K562 (cell line): ENCODE data around the gene ELP5. TPM values are rescaled to one million over a fixed set of nuclear protein-coding genes. Genes with fewer than 3 reads are reported as not detected.

Experiments used
- BACH1 ChIP-seq: fragments of 200-800 bp; sonication (Bioruptor generic); IDR thresholded peaks from 2 replicates; pipeline ENCODE4 v1.6.1; 2016; ENCODE audit warnings: missing genetic modification characterization, missing compliant biosample characterization
- CREB3L1 ChIP-seq: fragments of 450-650 bp; IDR thresholded peaks from 2 replicates; pipeline ENCODE4 v1.6.1; 2014; ENCODE audit warnings: low read depth, mild to moderate bottlenecking, moderate library complexity, borderline replicate concordance
- E2F6 ChIP-seq, 2 experiments: IDR thresholded peaks; 2 replicates each; pipeline ENCODE4 v1.6.1; 2011; ENCODE audit warnings: borderline replicate concordance in 1 of 2, control low read depth in 1 of 2, low read depth in 1 of 2, low read length in 1 of 2, mild to moderate bottlenecking in 1 of 2, mixed read lengths in 1 of 2, moderate library complexity in 1 of 2; ENCODE audit not compliant: insufficient read depth in 1 of 2, insufficient read length in 1 of 2, poor library complexity in 1 of 2, severe bottlenecking in 1 of 2; ENCODE audit errors: extremely low read depth in 1 of 2
- FOS ChIP-seq: IDR thresholded peaks from 3 replicates; pipeline ENCODE4 v1.6.1; 2011; ENCODE audit not compliant: insufficient read length; ENCODE audit errors: extremely low read depth
- HCFC1 ChIP-seq: IDR thresholded peaks from 2 replicates; pipeline ENCODE4 v1.6.1; 2012; ENCODE audit warnings: low read depth, low read length, improper control_type of control experiment
- HOMEZ ChIP-seq: fragments of 250-450 bp; sonication (Bioruptor Pico); IDR thresholded peaks from 2 replicates; pipeline ENCODE4 v1.4.0; 2020; ENCODE audit warnings: mild to moderate bottlenecking, moderate library complexity
- KDM5B ChIP-seq: fragments of 200-600 bp; sonication (generic); IDR thresholded peaks from 2 replicates; pipeline ENCODE4 v1.6.1; 2012; ENCODE audit warnings: low read depth, mild to moderate bottlenecking, moderate library complexity, low read length, control low read depth, inconsistent platforms; ENCODE audit not compliant: insufficient replicate concordance
- MYBL2 ChIP-seq, 2 experiments: fragments of 450-650 bp in 1 of 2; sonication (generic) in 1 of 2; formaldehyde crosslinking in 1 of 2; IDR thresholded peaks; 2 replicates each; pipeline versions ENCODE4 v1.6.1 to v1.8.1; 2017 to 2022; ENCODE audit warnings: borderline replicate concordance in 1 of 2, inconsistent platforms in 1 of 2, low read depth in 1 of 2, mild to moderate bottlenecking in 1 of 2, missing genetic modification reagents in 1 of 2, moderate library complexity in 1 of 2
- OTX1 ChIP-seq: fragments of 450-650 bp; formaldehyde crosslinking; IDR thresholded peaks from 2 replicates; pipeline ENCODE4 v1.4.0; 2022; ENCODE audit warnings: mild to moderate bottlenecking
- PURB ChIP-seq: sonication (generic); formaldehyde crosslinking; IDR thresholded peaks from 2 replicates; pipeline ENCODE4 v1.9.0; 2021; ENCODE audit warnings: low read depth, mild to moderate bottlenecking, missing genetic modification reagents
- ZBTB2 ChIP-seq: fragments of 450-650 bp; IDR thresholded peaks from 2 replicates; pipeline ENCODE4 v1.6.1; 2016; ENCODE audit warnings: antibody characterized with exemption
- ZNF12 ChIP-seq: sonication (generic); formaldehyde crosslinking; IDR thresholded peaks from 2 replicates; pipeline ENCODE4 v1.4.0; 2020; ENCODE audit warnings: mild to moderate bottlenecking, missing genetic modification reagents
- polyA plus RNA-seq, 8 experiments: library from polyadenylated mRNA; depleted of rRNA in 4 of 8; stranded (reverse) in 5 of 8; unstranded in 3 of 8; fragments of >200 nt; fragmentation: Nextera tagmentation in 2 of 8; fragmentation: Illumina TruSeq in 1 of 8; extraction: Ambion mirVana in 2 of 8; extraction: Trizol in 1 of 8; gene quantifications; 2 replicates each; pipeline versions ENCODE4 v1.2.1 to v1.2.3, GENCODE V29; 2011 to 2014; ENCODE audit warnings: inconsistent platforms in 1 of 8, missing spikeins in 1 of 8
- total RNA-seq, 7 experiments: library from RNA; depleted of rRNA in 6 of 7; stranded (reverse); fragments of >200 nt in 6 of 7; fragmentation: Illumina TruSeq in 2 of 7; extraction: Trizol in 2 of 7; gene quantifications; 2 replicates each; pipeline versions ENCODE4 v1.2.1 to v1.2.3, GENCODE V29; 2011 to 2021; ENCODE audit warnings: low replicate concordance in 1 of 7
- TF ChIP-seq, protein P1 (sequence below): IDR thresholded peaks from 2 replicates; pipeline ENCODE4 v1.6.1; 2011; ENCODE audit not compliant: insufficient read length; ENCODE audit errors: extremely low read depth
- TF ChIP-seq, protein P2 (sequence below): fragments of 250-450 bp; sonication (Bioruptor Pico); IDR thresholded peaks from 2 replicates; pipeline ENCODE4 v1.9.0; 2021; ENCODE audit warnings: mild to moderate bottlenecking, inconsistent platforms

The ELP5 gene
- total and polyA plus RNA-seq, 9 of the 15 experiments (the other 6 are each of a cell fraction or from before 2014, with no cell fraction given): 25.7 to 77.9 (median 52.9) TPM

GRCh38 chr17:7234083-7234951 lies 17.7 kb upstream of the ELP5 start, which contains the start of gene DVL2 (continued):
- TF ChIP-seq ZBTB2 (no peak; the same call in 1 of the 2 replicates), BACH1 (tag) (no peak; the same call in 1 of the 2 replicates), ZNF12 (CRISPR knock-in tag) (no peak), CREB3L1 (no peak), E2F6 (IDR thresholded peaks at IDR 0.05; ENCODE audit: borderline replicate concordance in 1 of 2, extremely low read depth in 1 of 2, insufficient read depth in 1 of 2, insufficient read length in 1 of 2, low read depth in 1 of 2, low read length in 1 of 2, poor library complexity in 1 of 2, severe bottlenecking in 1 of 2) (peak; percentile 64 to 89), HCFC1 (peak; percentile 64), MYBL2 (IDR thresholded peaks at IDR 0.05; ENCODE audit: low read depth) (no peak), MYBL2 (CRISPR knock-in tag; IDR thresholded peaks at IDR 0.05; ENCODE audit: borderline replicate concordance) (no peak), OTX1 (CRISPR knock-in tag) (peak; percentile 93), HOMEZ (no peak), KDM5B (peak; percentile 62), PURB (no peak), FOS (peak; percentile 91)
- TF ChIP-seq, protein P1, sequence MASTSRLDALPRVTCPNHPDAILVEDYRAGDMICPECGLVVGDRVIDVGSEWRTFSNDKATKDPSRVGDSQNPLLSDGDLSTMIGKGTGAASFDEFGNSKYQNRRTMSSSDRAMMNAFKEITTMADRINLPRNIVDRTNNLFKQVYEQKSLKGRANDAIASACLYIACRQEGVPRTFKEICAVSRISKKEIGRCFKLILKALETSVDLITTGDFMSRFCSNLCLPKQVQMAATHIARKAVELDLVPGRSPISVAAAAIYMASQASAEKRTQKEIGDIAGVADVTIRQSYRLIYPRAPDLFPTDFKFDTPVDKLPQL: no peak
- TF ChIP-seq, protein P2, sequence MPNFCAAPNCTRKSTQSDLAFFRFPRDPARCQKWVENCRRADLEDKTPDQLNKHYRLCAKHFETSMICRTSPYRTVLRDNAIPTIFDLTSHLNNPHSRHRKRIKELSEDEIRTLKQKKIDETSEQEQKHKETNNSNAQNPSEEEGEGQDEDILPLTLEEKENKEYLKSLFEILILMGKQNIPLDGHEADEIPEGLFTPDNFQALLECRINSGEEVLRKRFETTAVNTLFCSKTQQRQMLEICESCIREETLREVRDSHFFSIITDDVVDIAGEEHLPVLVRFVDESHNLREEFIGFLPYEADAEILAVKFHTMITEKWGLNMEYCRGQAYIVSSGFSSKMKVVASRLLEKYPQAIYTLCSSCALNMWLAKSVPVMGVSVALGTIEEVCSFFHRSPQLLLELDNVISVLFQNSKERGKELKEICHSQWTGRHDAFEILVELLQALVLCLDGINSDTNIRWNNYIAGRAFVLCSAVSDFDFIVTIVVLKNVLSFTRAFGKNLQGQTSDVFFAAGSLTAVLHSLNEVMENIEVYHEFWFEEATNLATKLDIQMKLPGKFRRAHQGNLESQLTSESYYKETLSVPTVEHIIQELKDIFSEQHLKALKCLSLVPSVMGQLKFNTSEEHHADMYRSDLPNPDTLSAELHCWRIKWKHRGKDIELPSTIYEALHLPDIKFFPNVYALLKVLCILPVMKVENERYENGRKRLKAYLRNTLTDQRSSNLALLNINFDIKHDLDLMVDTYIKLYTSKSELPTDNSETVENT (CRISPR knock-in tag): peak; percentile 70; the same call in 1 of the 2 replicates
